ENCODE results near the gene PDZRN4.

The PDZRN4 gene

GRCh38 chr12:41362510-41362909 is 174.4 kb downstream of the PDZRN4 start:
- peak; percentile 13 for DNase-seq

DNA sequence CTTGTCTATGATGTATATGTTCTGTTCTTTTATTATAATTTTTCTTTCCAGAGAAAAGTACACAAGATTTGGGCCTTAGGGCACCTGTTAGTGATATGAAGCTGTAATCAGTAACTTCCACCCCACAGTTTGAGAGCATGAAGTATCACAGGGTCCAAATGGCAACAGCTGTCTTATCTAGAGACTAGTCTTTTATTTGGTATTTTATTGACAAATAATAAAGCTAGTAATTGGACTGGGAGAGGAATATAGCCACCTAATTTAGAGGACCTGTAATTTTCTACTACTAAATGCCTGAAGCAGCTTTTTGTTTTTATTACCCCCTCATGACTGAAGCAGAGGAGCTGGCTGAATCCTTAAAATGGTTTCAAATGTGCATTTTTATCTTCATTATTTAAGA is 174.8 kb downstream of the PDZRN4 start:
- DNase-seq = no peak

- no peak for DNase-seq
Measured at GRCh38 chr12:41364211-41364610, 176.1 kb downstream of the PDZRN4 start.

DNA sequence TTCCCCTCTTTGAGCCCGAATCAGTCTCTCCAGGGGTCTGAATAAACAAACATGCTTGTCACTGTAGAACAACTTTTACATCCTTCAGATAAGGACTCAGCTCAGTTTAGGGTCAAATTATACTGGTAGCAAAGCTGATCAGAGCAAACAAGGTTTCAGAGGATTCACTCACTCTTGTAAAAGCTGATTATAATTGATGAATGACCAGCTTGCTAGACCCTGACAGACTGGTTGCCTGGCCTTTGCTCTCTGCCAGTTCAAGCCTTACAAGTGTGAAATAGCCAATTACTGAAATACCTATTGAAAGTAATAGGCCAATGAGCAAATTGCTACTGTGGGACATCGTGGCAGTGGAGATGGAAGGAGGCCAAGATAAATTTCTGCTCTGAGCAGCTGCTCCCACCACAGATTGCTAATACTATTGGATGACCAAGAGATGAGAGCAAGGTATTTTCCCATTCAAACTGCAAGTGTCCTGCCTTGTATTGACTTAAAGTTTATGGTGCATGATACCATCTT is 177.6 kb downstream of the PDZRN4 start:
- peak; percentile 15 for DNase-seq

DNA sequence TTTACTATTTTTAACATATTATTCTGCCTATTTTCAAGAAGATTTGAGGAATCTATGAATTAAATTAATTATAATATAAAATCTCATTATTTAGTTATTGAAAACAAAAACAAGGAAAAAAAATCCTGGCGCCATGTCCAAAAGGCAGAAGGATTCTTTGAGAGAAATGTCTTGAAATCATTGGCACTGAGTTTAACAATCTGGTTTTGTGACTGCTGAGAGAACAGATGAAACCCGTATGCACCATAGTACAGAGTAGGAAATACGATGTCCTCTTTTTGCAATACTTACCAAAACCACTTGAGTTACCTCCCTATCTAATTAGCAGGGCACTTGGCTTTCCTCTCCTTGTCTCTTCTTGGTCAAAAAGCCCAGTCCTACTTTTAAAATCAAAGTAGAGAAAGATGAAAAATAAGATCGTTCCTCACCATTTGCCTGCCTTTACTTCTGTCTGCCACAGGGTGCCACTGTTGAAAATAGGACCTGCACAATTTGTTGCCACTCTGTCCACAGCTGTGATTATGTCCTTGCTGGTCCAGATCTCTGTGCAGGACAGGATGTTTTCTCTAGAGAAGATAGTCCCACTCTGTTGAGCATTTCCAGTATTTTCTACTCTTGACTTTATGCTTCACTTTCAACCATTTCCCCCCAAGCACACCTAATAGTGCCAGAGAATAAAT is 179.7 kb downstream of the PDZRN4 start:
- no peak for DNase-seq

- DNase-seq = no peak
Measured at GRCh38 chr12:41380878-41381277, 192.8 kb downstream of the PDZRN4 start.

DNA sequence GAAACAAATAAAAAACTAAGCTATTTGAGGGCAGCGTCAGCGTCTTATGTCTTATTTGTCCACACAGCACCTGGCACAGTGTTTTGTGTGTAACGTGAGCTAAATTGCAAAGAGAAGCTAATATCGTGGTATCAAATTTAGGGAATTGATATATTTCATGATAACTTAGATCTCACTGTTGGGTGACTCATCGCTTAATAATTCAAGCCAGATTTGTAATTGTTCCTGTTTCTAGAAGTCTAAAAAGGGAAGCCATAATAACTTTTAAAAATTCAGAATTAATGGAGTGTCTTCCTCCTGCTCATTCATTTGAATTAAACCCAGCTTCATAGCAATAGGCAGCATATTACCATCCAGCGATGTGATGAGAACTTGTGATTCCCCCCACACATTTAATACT is 214.7 kb downstream of the PDZRN4 start:
- no peak for DNase-seq

DNA sequence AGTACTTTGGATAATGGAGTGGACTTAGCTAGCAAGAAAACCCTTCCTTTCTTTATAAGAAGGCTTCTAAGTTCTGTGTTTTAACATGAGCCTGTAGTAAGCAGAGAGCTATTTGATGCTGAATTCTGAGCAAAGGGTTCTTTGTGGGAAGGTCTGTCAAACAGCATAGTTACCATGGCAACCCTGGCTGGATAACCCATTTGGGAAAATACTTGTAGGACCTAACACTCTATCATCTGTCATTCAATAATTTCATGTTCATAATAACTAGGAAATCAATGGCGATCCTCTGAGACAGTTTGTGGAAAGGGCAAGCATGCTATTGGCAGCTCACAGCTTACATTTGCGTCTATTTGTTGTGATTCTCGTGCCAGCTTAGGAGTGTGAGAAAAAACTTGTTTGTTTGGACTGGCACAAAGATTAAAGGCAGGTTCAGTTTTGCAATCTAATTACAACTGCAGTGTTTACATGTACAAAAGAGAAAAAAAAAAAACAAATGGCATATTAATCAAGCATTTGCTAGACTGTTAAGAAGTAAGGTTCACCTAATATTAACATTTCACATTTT is 219.2 kb downstream of the PDZRN4 start:
- DNase-seq = no peak

GRCh38 chr12:41409628-41410027 is 221.5 kb downstream of the PDZRN4 start:
- no peak for DNase-seq

DNA sequence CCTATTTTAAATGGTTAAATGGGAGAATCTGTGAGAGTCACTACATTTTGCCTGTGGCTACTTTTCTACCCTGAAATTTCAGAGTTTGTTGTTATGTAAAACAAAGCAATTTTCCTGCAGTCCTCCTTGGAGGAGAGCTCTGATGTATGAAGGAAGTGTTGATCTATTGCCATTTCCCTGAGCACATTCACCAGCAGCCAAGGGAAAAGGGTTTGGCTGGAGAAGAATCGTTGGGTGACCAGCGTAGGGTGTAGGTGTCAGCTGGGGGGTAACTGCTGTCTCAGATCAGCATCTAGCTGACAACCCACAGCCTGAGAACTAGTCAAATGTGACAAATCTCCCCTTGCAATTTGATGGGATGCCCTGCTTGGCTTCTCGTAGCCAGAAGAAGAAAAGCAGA is 230.5 kb downstream of the PDZRN4 start:
- no peak for DNase-seq

DNA sequence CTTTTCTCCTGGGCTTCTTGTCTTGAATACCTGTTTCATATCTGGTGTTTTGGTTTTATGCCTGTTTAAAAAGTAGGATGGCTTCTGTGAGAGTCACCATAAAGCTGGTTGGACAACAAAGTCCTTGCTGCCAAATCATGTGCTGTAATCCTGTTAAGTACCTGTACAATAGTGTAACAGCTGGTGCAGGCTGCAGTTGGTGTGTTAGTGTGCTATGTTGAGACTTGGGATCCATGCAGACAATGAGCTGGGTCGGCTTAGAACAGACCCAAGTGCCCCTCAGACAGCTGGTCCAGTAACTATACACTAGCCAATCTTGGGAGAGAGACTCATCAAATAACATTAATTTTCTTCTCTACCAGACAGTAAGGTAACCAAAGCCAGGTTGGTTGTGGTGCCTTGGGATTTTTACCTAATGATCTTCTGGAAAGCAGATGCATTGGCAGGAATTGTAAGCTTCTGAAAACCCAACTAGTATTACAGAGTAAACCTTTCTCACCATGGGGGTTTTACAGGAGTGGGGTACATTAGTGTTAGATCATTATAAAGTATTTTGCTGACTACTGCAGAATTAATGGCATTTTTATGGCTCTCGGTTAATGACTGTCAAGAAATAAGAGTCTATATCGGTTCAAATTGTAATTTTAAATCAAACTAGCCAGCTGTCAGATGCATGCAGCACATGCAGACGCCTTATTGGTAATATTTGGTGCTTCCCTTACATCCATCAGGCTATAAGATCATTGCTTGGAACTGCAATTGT is 231.2 kb downstream of the PDZRN4 start:
- DNase-seq = no peak

DNA sequence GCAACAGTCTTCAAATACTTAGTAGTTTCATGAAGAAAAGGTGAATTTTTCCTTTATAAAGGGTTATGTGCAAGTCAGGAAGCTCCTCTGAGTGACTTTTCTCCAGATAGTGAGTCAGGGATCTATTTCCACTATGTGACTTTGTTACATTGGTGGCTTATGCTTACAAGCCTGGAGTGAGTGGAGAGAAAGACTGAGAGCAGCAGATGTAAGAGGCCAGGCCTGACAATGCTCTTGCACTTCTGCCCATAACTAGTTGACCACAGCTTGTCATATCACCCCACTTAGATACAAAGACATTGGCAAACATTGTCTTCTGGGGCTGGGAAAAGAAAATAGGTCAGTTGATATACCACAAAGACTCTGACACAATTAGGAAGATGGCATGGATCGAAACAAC is 236.5 kb downstream of the PDZRN4 start:
- no peak for DNase-seq

GRCh38 chr12:41433460-41433859 is 245.3 kb downstream of the PDZRN4 start:
- DNase-seq = no peak

GRCh38 chr12:41436076-41436475 is 248.0 kb downstream of the PDZRN4 start:
- no peak for DNase-seq

DNA sequence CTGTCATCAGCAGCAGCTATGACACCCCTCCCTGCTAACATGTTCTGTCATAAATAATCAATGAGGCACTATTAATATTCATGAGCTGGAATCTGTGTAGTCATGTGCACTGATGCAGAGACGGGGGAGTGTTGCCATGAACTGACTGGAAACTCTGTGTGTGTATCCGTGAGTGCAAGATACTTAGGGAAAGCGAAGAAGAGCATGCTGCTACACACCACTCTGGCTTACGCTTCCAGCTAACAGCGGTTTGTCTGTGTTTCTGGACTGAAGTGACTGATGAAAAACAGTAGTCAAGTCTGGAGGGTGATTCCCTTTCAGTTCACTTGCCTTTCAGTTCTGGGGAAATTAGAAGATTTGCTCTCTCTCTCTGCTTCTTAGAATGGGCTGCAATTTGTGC is 249.4 kb downstream of the PDZRN4 start:
- peak; percentile 28 for DNase-seq

DNA sequence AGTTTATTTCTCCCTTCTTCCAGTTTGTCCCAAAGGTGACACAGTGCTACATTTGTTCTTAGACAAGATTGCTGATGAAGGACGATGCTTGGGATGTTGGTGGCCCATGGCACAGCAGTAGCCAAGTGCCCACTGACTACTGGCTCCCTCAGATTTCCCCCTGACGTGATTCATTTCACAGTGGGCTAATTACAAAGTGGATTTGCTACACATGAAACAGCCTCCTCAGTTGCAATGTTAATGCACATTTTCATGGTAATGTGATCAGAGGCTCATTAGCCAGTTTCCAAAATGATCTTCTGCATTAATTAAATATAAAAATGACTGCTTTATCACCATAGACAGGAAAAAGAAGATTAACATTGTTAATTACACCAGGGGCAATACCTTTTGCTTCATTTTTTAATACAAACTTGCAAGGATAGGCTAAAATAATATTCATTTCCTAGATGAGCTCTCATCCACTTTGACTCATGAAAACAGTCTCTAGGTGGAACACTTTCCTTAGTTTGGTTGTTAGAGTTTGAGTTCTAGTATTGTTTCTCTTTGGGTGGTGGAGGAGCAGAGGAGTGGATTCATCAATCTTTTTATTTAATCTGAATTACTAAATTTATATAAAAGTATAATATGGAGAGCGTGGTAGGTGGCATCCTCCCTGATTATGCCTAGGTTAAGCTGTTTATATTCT is 250.9 kb downstream of the PDZRN4 start:
- DNase-seq = no peak

GRCh38 chr12:41439801-41440200 is 251.7 kb downstream of the PDZRN4 start:
- DNase-seq = no peak

DNA sequence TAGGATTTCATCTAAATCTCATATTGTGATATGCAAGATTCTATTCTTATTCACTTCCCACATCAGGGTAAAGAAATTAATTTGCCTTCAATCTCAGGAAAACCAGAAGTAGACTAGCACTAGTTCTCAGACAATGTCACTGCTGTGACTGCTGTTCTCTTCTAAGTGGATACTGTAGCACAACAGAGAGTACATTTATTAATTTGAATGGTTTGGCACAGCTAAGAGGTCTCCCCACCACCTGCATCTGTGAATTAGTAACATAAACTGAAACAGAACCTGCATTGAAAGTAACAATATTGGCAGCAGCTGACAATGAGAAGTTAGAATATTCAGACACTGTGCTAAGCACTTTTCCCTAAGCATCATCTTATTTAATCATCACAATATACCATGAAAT is 253.1 kb downstream of the PDZRN4 start:
- DNase-seq = no peak

- DNase-seq = no peak
Measured at GRCh38 chr12:41442896-41443295, 254.8 kb downstream of the PDZRN4 start.

DNA sequence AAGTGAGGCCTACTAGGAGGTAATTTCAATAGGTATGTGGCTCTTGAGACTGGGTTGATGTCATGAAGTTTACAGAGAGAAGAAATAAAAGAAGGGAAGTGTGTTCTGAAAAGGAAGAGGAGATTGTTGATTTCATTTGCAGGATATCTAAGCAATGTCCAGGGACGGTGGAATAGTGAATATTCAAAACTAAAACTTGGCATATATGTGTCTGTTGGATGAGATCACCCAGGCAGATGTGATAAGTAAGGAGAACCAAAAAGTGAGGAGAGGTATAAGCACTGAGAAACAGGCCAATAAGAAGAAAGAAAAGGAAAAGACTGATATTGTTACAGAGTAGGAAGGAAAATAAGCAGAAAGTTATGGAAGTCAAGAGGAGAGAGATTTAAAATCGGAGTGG is 255.6 kb downstream of the PDZRN4 start:
- DNase-seq = no peak

GRCh38 chr12:41452838-41453407 is 264.8 kb downstream of the PDZRN4 start:
- DNase-seq = no peak

GRCh38 chr12:41453409-41453808 is 265.3 kb downstream of the PDZRN4 start:
- no peak for DNase-seq
